ENCODE measurements around the gene NUTM2D. TPM values are rescaled to one million over a fixed set of nuclear protein-coding genes. Genes with fewer than 3 reads are reported as not detected.
"Not testable (repeated sequence)": the region's sequence is repeated elsewhere in the genome, so short reads cannot be mapped to it uniquely, and the experiment has no call there.

Gene NUTM2D, protein sequence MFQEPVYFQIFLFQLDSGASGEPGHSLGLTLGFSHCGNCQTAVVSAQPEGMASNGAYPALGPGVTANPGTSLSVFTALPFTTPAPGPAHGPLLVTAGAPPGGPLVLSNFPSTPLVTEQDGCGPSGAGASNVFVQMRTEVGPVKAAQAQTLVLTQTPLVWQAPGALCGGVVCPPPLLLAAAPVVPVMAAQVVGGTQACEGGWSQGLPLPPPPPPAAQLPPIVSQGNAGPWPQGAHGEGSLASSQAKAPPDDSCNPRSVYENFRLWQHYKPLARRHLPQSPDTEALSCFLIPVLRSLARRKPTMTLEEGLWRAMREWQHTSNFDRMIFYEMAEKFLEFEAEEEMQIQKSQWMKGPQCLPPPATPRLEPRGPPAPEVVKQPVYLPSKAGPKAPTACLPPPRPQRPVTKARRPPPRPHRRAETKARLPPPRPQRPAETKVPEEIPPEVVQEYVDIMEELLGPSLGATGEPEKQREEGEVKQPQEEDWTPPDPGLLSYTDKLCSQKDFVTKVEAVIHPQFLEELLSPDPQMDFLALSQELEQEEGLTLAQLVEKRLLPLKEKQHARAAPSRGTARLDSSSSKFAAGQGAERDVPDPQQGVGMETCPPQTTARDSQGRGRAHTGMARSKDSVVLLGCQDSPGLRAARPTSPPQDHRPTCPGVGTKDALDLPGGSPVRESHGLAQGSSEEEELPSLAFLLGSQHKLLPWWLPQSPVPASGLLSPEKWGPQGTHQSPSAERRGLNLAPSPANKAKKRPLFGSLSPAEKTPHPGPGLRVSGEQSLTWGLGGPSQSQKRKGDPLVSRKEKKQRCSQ
- polyA plus RNA-seq (2013, experiment 1 of 2), result 2.6 TPM
- 2.7 TPM for polyA plus RNA-seq (2013, experiment 2 of 2)

DNA sequence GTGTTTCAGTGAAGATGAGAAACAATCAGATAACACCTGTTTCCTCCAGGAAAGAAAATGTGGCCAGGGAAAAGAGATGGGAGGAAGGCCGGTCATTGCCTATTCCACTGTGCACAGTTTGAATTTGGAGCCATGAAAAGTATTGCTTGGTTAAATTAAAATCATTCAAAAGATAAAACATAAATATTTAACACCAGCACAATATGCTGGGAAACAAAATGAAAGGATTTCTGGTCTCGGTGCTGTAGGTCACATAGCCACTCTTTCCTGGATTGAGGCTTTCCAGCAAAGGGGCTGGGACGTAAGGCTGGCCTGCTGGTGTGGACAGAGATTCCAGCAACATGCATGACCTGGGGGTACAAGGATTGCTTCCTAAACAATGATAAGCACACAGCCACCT is at the start of gene NUTM2D:
Gene NUTM2D (plus strand): TSS at position 301 of the 400 bp plus-strand sequence. CDS start 522 bp downstream, outside the sequence.
- H2AFZ ChIP-seq (ENCODE audit: low read length); H3K4ac ChIP-seq (ENCODE audit: low read length); H2BK120ac ChIP-seq (ENCODE audit: low read depth, low read length); H2AK5ac ChIP-seq (ENCODE audit: low read depth, low read length); H3K14ac ChIP-seq (ENCODE audit: low read length); H3K4me2 ChIP-seq (ENCODE audit: insufficient read depth, low read length, poor library complexity, severe bottlenecking); H2BK15ac ChIP-seq (ENCODE audit: low read length); H3K18ac ChIP-seq (ENCODE audit: low read length); H3K79me1 ChIP-seq (ENCODE audit: low read depth, low read length); H3K4me1 ChIP-seq (ENCODE audit: control insufficient read depth in 2 of 2, insufficient read depth in 1 of 2, low read depth in 1 of 2, low read length in 2 of 2); H3K9ac ChIP-seq (ENCODE audit: low read depth, low read length, poor library complexity); H3K23ac ChIP-seq (ENCODE audit: low read depth, low read length, poor library complexity); H3K27ac ChIP-seq (replicated peaks; ENCODE audit: low read length); H3K36me3 ChIP-seq (replicated peaks in 1 of 2; ENCODE audit: control insufficient read depth in 2 of 2, insufficient read depth in 2 of 2, low read length in 2 of 2); H3K27me3 ChIP-seq (ENCODE audit: control insufficient read depth in 3 of 3, insufficient read depth in 3 of 3, low read depth in 1 of 3, low read length in 3 of 3); H3K9me3 ChIP-seq (replicated peaks in 1 of 2; ENCODE audit: control insufficient read depth in 2 of 2, insufficient read depth in 1 of 2, low read depth in 1 of 2, low read length in 2 of 2); H2BK5ac ChIP-seq (ENCODE audit: low read length); H4K8ac ChIP-seq (ENCODE audit: low read depth, low read length); H2BK12ac ChIP-seq (ENCODE audit: low read length); DNase-seq (ENCODE audit: low spot score); H4K91ac ChIP-seq (ENCODE audit: low read depth, low read length, poor library complexity); H3K4me3 ChIP-seq (ENCODE audit: low read length in 2 of 2): not testable (repeated sequence)
- no CpG with 5 or more reads among the region's 3 CpGs for WGBS, 2 donors (ENCODE audit: extremely low coverage in 2 of 2, insufficient read length in 2 of 2, insufficient replicate concordance in 1 of 2)

DNA sequence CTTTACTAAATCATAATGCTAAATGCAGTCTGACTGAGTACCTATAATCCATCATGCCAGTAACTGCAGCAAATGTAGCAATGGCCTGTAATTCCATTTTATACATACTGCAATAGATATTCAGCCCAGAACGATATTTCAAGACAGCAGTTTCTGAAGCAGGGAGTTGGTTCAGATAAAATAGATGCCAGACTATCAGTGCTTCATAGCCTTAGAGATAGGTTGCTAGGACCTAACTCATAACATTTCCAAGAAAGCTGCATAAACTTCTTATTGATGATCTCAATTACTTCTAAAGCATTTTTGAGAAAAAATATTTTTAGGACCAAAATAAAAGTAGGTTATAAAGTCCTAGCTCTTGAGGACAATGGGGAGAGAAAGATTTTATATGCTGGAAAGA is 48.8 kb upstream of the NUTM2D start:
- H2BK15ac ChIP-seq (ENCODE audit: low read length); H3K9ac ChIP-seq (ENCODE audit: low read depth, low read length, poor library complexity); H2BK5ac ChIP-seq (ENCODE audit: low read length); H3K27me3 ChIP-seq (ENCODE audit: control insufficient read depth in 3 of 3, insufficient read depth in 3 of 3, low read depth in 1 of 3, low read length in 3 of 3); H3K9me3 ChIP-seq (replicated peaks in 1 of 2; ENCODE audit: control insufficient read depth in 2 of 2, insufficient read depth in 1 of 2, low read depth in 1 of 2, low read length in 2 of 2); H3K36me3 ChIP-seq (replicated peaks in 1 of 2; ENCODE audit: control insufficient read depth in 2 of 2, insufficient read depth in 2 of 2, low read length in 2 of 2); H3K27ac ChIP-seq (replicated peaks; ENCODE audit: low read length); H3K79me1 ChIP-seq (ENCODE audit: low read depth, low read length); H2AFZ ChIP-seq (ENCODE audit: low read length); H4K8ac ChIP-seq (ENCODE audit: low read depth, low read length); H2BK120ac ChIP-seq (ENCODE audit: low read depth, low read length); H3K4me2 ChIP-seq (ENCODE audit: insufficient read depth, low read length, poor library complexity, severe bottlenecking); H3K23ac ChIP-seq (ENCODE audit: low read depth, low read length, poor library complexity); H2AK5ac ChIP-seq (ENCODE audit: low read depth, low read length); H2BK12ac ChIP-seq (ENCODE audit: low read length); H3K14ac ChIP-seq (ENCODE audit: low read length); H4K91ac ChIP-seq (ENCODE audit: low read depth, low read length, poor library complexity); H3K18ac ChIP-seq (ENCODE audit: low read length); H3K4me3 ChIP-seq (ENCODE audit: low read length in 2 of 2); H3K4me1 ChIP-seq (ENCODE audit: control insufficient read depth in 2 of 2, insufficient read depth in 1 of 2, low read depth in 1 of 2, low read length in 2 of 2); H3K4ac ChIP-seq (ENCODE audit: low read length); DNase-seq (ENCODE audit: low spot score): not testable (repeated sequence)
- no CpG with 5 or more reads among the region's 1 CpG for WGBS, 2 donors (ENCODE audit: extremely low coverage in 2 of 2, insufficient read length in 2 of 2, insufficient replicate concordance in 1 of 2)

DNA sequence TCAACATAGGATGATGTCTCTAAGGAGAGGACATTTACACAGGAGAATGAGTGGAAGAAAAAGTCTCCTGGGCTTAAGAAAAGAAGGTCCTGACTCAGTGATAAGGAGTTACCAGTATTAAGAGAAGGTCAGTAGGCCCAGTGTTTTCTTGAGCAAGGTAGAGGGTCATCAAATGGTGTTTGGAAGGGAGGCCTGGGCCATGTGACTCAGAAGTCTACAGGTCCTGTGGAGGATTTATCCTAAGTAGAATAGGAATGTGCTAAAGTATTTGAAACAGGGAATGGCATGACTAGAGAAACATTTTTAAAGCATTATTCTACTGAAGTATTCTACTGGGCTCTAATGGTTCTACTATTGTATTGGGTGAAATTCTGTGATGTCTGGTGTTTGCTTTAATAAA is 47.9 kb upstream of the NUTM2D start:
- H3K23ac ChIP-seq (ENCODE audit: low read depth, low read length, poor library complexity); H3K4ac ChIP-seq (ENCODE audit: low read length); H3K9ac ChIP-seq (ENCODE audit: low read depth, low read length, poor library complexity); H2BK12ac ChIP-seq (ENCODE audit: low read length); H3K9me3 ChIP-seq (replicated peaks in 1 of 2; ENCODE audit: control insufficient read depth in 2 of 2, insufficient read depth in 1 of 2, low read depth in 1 of 2, low read length in 2 of 2); H2BK15ac ChIP-seq (ENCODE audit: low read length); H3K27me3 ChIP-seq (ENCODE audit: control insufficient read depth in 3 of 3, insufficient read depth in 3 of 3, low read depth in 1 of 3, low read length in 3 of 3); H2AK5ac ChIP-seq (ENCODE audit: low read depth, low read length); H3K4me1 ChIP-seq (ENCODE audit: control insufficient read depth in 2 of 2, insufficient read depth in 1 of 2, low read depth in 1 of 2, low read length in 2 of 2); DNase-seq (ENCODE audit: low spot score); H4K91ac ChIP-seq (ENCODE audit: low read depth, low read length, poor library complexity); H3K18ac ChIP-seq (ENCODE audit: low read length); H2BK120ac ChIP-seq (ENCODE audit: low read depth, low read length); H2BK5ac ChIP-seq (ENCODE audit: low read length); H3K14ac ChIP-seq (ENCODE audit: low read length); H4K8ac ChIP-seq (ENCODE audit: low read depth, low read length); H3K36me3 ChIP-seq (replicated peaks in 1 of 2; ENCODE audit: control insufficient read depth in 2 of 2, insufficient read depth in 2 of 2, low read length in 2 of 2); H3K27ac ChIP-seq (replicated peaks; ENCODE audit: low read length); H3K79me1 ChIP-seq (ENCODE audit: low read depth, low read length); H3K4me3 ChIP-seq (ENCODE audit: low read length in 2 of 2); H2AFZ ChIP-seq (ENCODE audit: low read length); H3K4me2 ChIP-seq (ENCODE audit: insufficient read depth, low read length, poor library complexity, severe bottlenecking): not testable (repeated sequence)

DNA sequence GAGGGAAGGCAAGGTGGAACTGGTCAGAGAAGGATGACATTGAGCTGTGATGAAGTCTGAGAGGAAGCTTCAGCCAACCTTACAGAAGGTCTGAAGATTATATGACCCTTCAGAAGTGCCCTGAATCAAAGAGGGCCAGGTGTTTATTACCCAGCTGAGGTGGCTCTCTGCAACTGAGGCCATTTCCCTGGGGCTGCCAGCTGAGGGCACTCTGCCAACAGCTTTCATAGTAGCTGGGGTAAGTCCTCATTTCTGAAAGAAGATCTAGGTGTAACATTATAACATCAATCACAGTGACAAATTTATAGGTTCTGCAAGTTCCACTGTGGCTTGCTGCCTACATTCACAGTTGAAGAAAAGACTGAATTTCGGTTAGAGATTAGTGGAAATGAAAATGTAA is 46.0 kb upstream of the NUTM2D start:
- not testable (repeated sequence) for H3K23ac ChIP-seq (ENCODE audit: low read depth, low read length, poor library complexity); H3K4ac ChIP-seq (ENCODE audit: low read length); H3K27me3 ChIP-seq (ENCODE audit: control insufficient read depth in 3 of 3, insufficient read depth in 3 of 3, low read depth in 1 of 3, low read length in 3 of 3); H2AK5ac ChIP-seq (ENCODE audit: low read depth, low read length); H3K79me1 ChIP-seq (ENCODE audit: low read depth, low read length); H2AFZ ChIP-seq (ENCODE audit: low read length); H3K18ac ChIP-seq (ENCODE audit: low read length); H3K9me3 ChIP-seq (replicated peaks in 1 of 2; ENCODE audit: control insufficient read depth in 2 of 2, insufficient read depth in 1 of 2, low read depth in 1 of 2, low read length in 2 of 2); H4K91ac ChIP-seq (ENCODE audit: low read depth, low read length, poor library complexity); H2BK15ac ChIP-seq (ENCODE audit: low read length); H3K36me3 ChIP-seq (replicated peaks in 1 of 2; ENCODE audit: control insufficient read depth in 2 of 2, insufficient read depth in 2 of 2, low read length in 2 of 2); H3K4me3 ChIP-seq (ENCODE audit: low read length in 2 of 2); H3K9ac ChIP-seq (ENCODE audit: low read depth, low read length, poor library complexity); H3K4me1 ChIP-seq (ENCODE audit: control insufficient read depth in 2 of 2, insufficient read depth in 1 of 2, low read depth in 1 of 2, low read length in 2 of 2); H3K4me2 ChIP-seq (ENCODE audit: insufficient read depth, low read length, poor library complexity, severe bottlenecking); DNase-seq (ENCODE audit: low spot score); H3K14ac ChIP-seq (ENCODE audit: low read length); H4K8ac ChIP-seq (ENCODE audit: low read depth, low read length); H2BK120ac ChIP-seq (ENCODE audit: low read depth, low read length); H3K27ac ChIP-seq (replicated peaks; ENCODE audit: low read length); H2BK5ac ChIP-seq (ENCODE audit: low read length); H2BK12ac ChIP-seq (ENCODE audit: low read length)
- no CpG with 5 or more reads among the region's 1 CpG for WGBS, 2 donors (ENCODE audit: extremely low coverage in 2 of 2, insufficient read length in 2 of 2, insufficient replicate concordance in 1 of 2)
